ENCODE measurements around the gene ZBTB7A. TPM values are rescaled to one million over a fixed set of nuclear protein-coding genes. Genes with fewer than 3 reads are reported as not detected.

ZBTB7A gene
- total and polyA plus RNA-seq, 10 of the 15 experiments (the other 5 are each of a cell fraction or from before 2014, with no cell fraction given): 0.26 to 42.4 (median 4.5) TPM

GRCh38 chr19:4036576-4037300 is 30.0 kb downstream of the ZBTB7A start:
- Histone ChIP-seq H3K27me3 (replicated peaks in 1 of 2; ENCODE audit: control insufficient read depth in 2 of 2, insufficient read depth in 2 of 2, low read length in 1 of 2) (no peaks in the 10 kb centered on the region), H3K4me3 (no peak overlapping the region), H3K4me1 (ENCODE audit: control insufficient read depth, insufficient read depth, low read length) (no peaks in the 10 kb centered on the region), H3K79me2 (ENCODE audit: control insufficient read depth, insufficient read depth, low read length) (no peaks in the 10 kb centered on the region), H3K4me2 (ENCODE audit: control insufficient read depth, insufficient read depth) (no peak overlapping the region), H3K36me3 (ENCODE audit: control insufficient read depth in 2 of 2, insufficient read depth in 2 of 2, low read length in 1 of 2) (peaks cover 6 to 10% of the 10 kb centered on the region in 2 experiments; a peak in 3 of 4 replicates), H2AFZ (ENCODE audit: control insufficient read depth, low read depth, low read length) (no peak overlapping the region), H3K9me3 (replicated peaks; ENCODE audit: control insufficient read depth, insufficient read depth, low read length) (peaks cover 4% of the 10 kb centered on the region; the same call in 2 of the 3 replicates), H3K27ac (ENCODE audit: control insufficient read depth, insufficient read depth) (no peak overlapping the region), H4K20me1 (ENCODE audit: control insufficient read depth, insufficient read depth) (no peaks in the 10 kb centered on the region), H3K9ac (ENCODE audit: control insufficient read depth, insufficient read depth, low read length) (no peak overlapping the region)
- DNase-seq (ENCODE audit: low read depth, low spot score) (no peak), FAIRE-seq (no peak), ATAC-seq (no peak)
- intact Hi-C loops (cut with micrococcal nuclease; ENCODE audit: unreplicated experiment) (no loop called here), in situ Hi-C loops (cut with MboI) (no loop called here)
- BruUV-seq (replicated peaks): TSS peak; percentile 50
- ChIA-PET CTCF (no interaction called here), RAD21 (ENCODE audit: unreplicated experiment) (no interaction called here), POLR2A (no interaction called here), SMC1A (ENCODE audit: uncharacterized antibody, unreplicated experiment) (no interaction called here)
- WGBS (ENCODE audit: insufficient coverage, insufficient replicate concordance, low lambda C conversion rate, missing lambda C conversion rate): 97% methylated on average over 25 of the region's 25 CpGs
- TF ChIP-seq CEBPB (IDR thresholded peaks at IDR 0.05; ENCODE audit: borderline replicate concordance in 1 of 2, low read depth in 2 of 2, low read length in 2 of 2): no peak
- TF ChIP-seq BCL3 (IDR thresholded peaks at IDR 0.05; ENCODE audit: borderline replicate concordance, insufficient read depth, low read depth, low read length, poor library complexity, severe bottlenecking): peak; percentile 80
- no peak for TF ChIP-seq CBX5 (IDR thresholded peaks at IDR 0.05; ENCODE audit: low read depth)
- no peak for TF ChIP-seq MYB (IDR thresholded peaks at IDR 0.05; ENCODE audit: borderline replicate concordance, low read depth, low read length)
- TF ChIP-seq TARDBP (IDR thresholded peaks at IDR 0.05; ENCODE audit: borderline replicate concordance): peak; percentile 74; the same call in 1 of the 2 replicates
- no peak for TF ChIP-seq JUNB (IDR thresholded peaks at IDR 0.05)
- no peak for TF ChIP-seq HSF1 (IDR thresholded peaks at IDR 0.05; ENCODE audit: low read depth, low read length)

All from GM12878 (cell line).